Activated CD8-positive, alpha-beta memory T cell treated with anti-CD3 and anti-CD28 coated beads for 4 hours (primary cell): ENCODE results near the gene CYP27C1.

Source experiments
- DNase-seq, 2 donors: peaks; one replicate each; pipeline ENCODE4 v3.0.0-alpha.2; 2020; ENCODE audit warnings: low read depth in 2 of 2

The CYP27C1 gene

GRCh38 chr2:127154396-127154795 is 65.7 kb downstream of the CYP27C1 start:
- DNase-seq = no peak

- DNase-seq = no peak
Observed at GRCh38 chr2:127153691-127154158, 66.4 kb downstream of the CYP27C1 start.

GRCh38 chr2:127150996-127151395 is 69.1 kb downstream of the CYP27C1 start:
- no peak for DNase-seq

- no peak for DNase-seq
Observed at GRCh38 chr2:127149384-127149783, 70.7 kb downstream of the CYP27C1 start.

- DNase-seq = no peak
Observed at GRCh38 chr2:127146820-127147502, 73.1 kb downstream of the CYP27C1 start.

GRCh38 chr2:127146071-127146725 is 73.9 kb downstream of the CYP27C1 start:
- DNase-seq = no peak

GRCh38 chr2:127145280-127145895 is 74.7 kb downstream of the CYP27C1 start:
- DNase-seq = no peak

- DNase-seq = no peak
Observed at GRCh38 chr2:127143841-127144782, 76.0 kb downstream of the CYP27C1 start.

GRCh38 chr2:127142663-127143630 is 77.2 kb downstream of the CYP27C1 start:
- no peak for DNase-seq

- no peak for DNase-seq
Observed at GRCh38 chr2:127140538-127140937, 79.6 kb downstream of the CYP27C1 start.

- no peak for DNase-seq
Observed at GRCh38 chr2:127139766-127140165, 80.3 kb downstream of the CYP27C1 start.

- DNase-seq = no peak
Observed at GRCh38 chr2:127138281-127138680, 81.8 kb downstream of the CYP27C1 start.

GRCh38 chr2:127137741-127138140 is 82.4 kb downstream of the CYP27C1 start:
- no peak for DNase-seq

GRCh38 chr2:127137225-127137624 is 82.9 kb downstream of the CYP27C1 start:
- DNase-seq = no peak

GRCh38 chr2:127134833-127135830 is 85.0 kb downstream of the CYP27C1 start:
- DNase-seq = no peak

GRCh38 chr2:127134235-127134634 is 85.9 kb downstream of the CYP27C1 start:
- no peak for DNase-seq
